Lung microvascular endothelial cell (primary cell): Measurements from ENCODE around the gene MED17. TPM values are rescaled to one million over a fixed set of nuclear protein-coding genes. Genes with fewer than 3 reads are reported as not detected.
A peak's percentile ranks its signal among the peaks of the same experiment; 100 is the strongest.

ENCODE experiments used
- DNase-seq, 2 donors: peaks; one replicate each; pipeline versions ENCODE4 v3.0.0 to v3.0.0-alpha.2; 2010; ENCODE audit warnings: low read depth in 2 of 2
- total RNA-seq: library from RNA; depleted of rRNA; stranded (reverse); fragments of >200 nt; gene quantifications from 2 replicates; pipeline ENCODE4 v1.2.1, GENCODE V29; 2014

Gene MED17
- total RNA-seq, 1 donor from 2014 or later: 22.4 TPM

DNA sequence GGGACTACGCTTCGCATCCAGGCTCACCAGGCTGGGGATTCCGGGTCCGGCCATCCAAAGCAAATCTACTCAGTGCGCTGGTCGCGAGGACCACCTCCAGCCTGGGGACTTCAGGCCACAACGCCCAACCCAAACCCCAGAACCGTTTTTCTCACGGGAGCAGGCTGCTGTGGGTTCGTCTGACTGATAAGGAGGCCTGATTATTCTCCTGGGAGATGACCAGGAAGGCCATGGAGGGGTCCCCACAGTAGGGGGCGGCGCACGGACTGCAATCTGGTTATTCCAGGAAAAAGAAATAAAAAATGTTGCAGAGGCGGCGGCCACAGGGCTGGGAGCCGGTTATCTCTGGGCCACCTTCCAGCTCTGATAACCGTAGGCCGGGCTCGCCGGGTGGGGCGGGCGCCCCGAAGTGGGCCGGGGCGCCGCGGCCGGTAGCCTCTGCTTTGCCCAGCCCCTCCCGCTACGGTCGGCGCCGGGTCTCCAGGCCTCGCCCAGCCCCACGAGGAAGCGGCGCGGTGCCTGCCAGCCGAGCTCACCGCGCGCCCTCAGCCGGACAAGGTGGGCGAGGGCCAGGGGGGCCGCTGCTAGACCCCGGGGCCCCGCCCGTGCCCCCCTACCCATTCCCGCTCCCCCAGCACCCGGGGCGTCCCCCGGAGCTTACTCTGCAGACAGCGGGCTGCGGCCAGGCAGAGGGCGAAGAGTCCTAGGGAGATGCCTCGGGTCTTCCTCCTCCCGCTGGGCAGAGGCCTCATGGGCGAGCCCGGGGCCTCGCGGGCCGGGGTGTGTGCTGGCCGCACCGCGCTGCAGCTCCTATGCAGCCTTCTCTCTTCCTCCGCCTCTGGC is 65.9 kb downstream of the MED17 start:
- peak in 1 of 2 donors; percentile 11 for DNase-seq

DNA sequence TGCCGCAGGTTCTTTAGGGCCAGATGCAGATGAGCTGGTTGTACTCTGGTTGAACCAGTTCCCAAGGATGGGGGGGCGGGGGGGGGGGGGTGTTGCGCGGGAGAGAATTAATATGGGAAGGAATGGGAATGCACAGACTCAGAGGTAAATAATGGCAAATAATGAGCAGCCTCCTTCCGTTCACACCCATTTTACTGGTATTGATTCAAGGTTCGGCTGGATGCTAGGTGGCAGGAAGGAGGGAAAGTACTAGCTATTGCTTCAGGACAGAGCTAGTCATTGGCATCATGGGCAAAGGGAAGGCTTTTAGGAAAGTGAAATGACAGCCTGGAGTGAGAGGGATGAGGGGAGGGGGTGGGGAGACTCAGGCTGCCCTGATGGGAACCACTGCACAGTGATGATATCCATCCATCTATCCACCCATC is 66.5 kb downstream of the MED17 start, which contains the start of gene VSTM5:
Gene VSTM5, minus strand, starts transcription at position 25 of the 425 bp plus-strand sequence. CDS start 116 bp downstream, outside the sequence.
- DNase-seq: no peak

DNA sequence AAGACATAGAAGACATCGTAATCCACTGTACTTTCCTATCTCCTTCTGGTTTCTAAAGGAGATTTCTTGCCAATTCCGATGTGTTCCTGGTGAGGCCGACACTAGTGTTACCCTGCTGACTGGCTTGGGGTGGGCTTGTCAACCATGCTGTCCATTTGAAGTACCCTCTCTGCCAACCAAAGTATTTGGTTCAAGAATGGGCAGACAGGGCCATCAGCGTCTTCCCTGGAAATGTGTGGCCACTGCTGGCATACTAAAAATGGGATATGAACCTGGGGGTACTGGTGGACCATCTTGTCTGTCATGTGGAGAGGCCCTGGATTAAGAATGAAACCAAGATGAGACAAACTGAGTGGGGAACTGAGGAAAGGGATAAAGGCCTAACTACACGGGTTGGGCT is 68.2 kb downstream of the MED17 start:
- DNase-seq: no peak

DNA sequence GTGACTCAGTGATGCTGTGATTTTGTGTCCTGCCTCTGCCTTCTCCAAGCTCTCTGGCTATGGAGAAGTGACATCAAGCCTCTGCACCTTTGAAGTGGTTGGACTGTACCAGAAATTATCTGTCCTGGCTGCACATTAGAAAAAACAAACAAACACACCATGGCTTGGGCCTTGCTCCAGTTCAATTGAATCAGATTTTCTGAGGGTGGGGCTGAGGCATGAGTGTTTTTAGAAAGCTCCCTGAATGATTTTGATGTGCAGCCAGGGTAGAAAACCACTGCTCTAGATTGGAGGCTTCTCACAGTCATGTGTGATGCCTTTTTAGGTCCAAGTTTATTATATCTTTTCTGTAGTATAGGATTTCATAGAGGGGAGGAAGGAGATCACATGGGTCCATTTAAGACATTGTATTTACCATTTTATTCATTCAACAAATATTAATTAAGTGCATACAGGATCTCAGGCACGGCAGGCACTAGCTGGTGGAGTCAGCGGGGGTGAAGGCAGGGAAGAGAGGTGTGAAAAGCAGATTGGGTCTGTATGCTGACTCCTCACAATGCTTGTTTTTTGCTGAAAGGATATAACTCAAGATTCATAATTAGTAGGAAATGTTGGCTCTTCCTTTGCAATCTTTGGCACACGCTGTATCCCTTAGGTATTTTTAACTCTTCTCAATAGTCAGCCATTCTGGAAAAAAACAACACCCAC is 73.5 kb downstream of the MED17 start:
- DNase-seq: no peak

DNA sequence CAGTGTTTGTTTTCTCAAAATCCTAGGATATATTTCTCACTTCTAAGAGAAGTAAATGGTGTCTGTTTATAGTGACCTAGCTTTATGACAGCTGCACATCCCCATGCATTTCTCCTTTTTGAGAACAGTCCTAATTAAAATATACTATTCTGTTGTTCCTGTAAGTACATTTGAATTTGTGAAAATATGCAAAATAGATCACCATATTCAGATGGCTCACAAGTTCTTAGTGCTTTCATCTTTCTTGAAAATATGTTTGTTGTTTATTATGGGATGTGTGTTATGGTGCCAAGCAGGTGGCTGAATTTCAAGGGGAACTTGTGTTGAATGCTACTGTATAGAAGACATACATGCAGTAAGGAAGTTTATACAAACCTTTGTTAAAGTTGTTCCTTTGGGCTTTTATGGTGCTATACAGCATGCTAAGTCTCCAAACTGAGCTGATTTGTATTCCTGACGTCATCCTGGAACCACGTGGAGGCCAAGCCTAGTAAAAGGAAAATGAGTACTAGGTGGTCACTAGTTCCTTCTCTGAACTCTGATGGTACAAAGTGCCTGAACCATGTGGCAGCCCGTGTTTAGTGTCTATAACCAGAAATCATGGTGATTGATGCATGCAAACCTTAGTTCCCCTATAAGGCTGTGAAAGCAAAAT is 74.2 kb downstream of the MED17 start:
- DNase-seq: no peak

DNA sequence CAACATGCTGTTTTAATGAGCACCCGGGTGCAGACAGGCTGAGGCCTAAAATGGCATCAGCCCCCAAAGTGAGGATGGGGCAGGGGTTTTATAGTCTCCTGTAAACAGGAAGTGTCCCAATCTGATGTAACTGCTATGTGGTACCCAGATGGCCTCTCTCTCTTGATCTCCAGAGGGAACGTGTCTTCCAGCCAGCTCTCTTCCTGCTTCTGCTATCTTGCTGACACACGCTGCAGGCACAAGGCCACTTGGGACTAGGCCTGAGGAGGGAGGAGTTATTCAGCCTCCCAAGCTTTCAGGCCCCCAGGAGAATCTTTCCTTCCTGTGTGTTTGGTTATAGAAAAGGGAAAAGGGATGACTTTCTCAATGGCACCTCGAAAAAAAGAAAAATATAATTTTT is 77.7 kb downstream of the MED17 start:
- DNase-seq: no peak

Other genes starting within 250 kb of the MED17 start
- gene SMCO4, start 240.9 kb upstream of the MED17 start, total RNA-seq: 7.2 and 10.5 TPM in 2 replicates
- gene CEP295, start 122.6 kb upstream of the MED17 start, total RNA-seq: 9.6 and 13.5 TPM in 2 replicates
- 85.2 and 141 TPM in 2 replicates for gene TAF1D, start 42.8 kb upstream of the MED17 start, total RNA-seq
- 7.6 and 16.3 TPM in 2 replicates for gene C11orf54, start 42.6 kb upstream of the MED17 start, total RNA-seq
- gene VSTM5, start 66.3 kb downstream of the MED17 start, total RNA-seq: not detected in 2 replicates
- gene HEPHL1, start 237.1 kb downstream of the MED17 start, total RNA-seq: not detected in 2 replicates